Skin epidermis (tissue), 12 donors: Measurements from ENCODE around the gene SNPH.
"Not testable (repeated sequence)": the region's sequence is repeated elsewhere in the genome, so short reads cannot be mapped to it uniquely, and the experiment has no call there.

ENCODE experiments used
- H3K27ac ChIP-seq, 21 experiments: fragments of 200-600 bp; sonication (generic) in 11 of 21; one replicate each; pipeline ENCODE4 v1.5.0; 2020; ENCODE audit warnings: mild to moderate bottlenecking in 3 of 21, inconsistent platforms in 2 of 21, moderate library complexity in 2 of 21
- H3K4me3 ChIP-seq, 7 experiments: fragments of 200-600 bp; sonication (generic) in 2 of 7; one replicate each; pipeline ENCODE4 v1.5.0; 2020; ENCODE audit warnings: inconsistent platforms in 2 of 7, mild to moderate bottlenecking in 2 of 7, moderate library complexity in 1 of 7

SNPH gene

GRCh38 chr20:1332749-1333300, 66.7 kb downstream of the SNPH start:
- H3K27ac ChIP-seq, result peak overlapping the region in 4 of 21 experiments; percentile 12 to 99 (median 23)
- no peak overlapping the region for H3K4me3 ChIP-seq

- Histone ChIP-seq H3K4me3 (no peak overlapping the region), H3K27ac (peak overlapping the region in 3 of 21 experiments; percentile 9 to 33 (median 25))
Observed at GRCh38 chr20:1333462-1334369, 67.6 kb downstream of the SNPH start.

- peak overlapping the region in 3 of 21 experiments; percentile 13 to 21 (median 16) for H3K27ac ChIP-seq
- H3K4me3 ChIP-seq, result no peak overlapping the region
Observed at GRCh38 chr20:1334370-1334731, 68.3 kb downstream of the SNPH start.

GRCh38 chr20:1334761-1335160, 68.7 kb downstream of the SNPH start:
- Histone ChIP-seq H3K4me3 (no peak overlapping the region), H3K27ac (peak overlapping the region in 4 of 21 experiments; percentile 7 to 21 (median 14))

- H3K4me3 ChIP-seq, result no peak overlapping the region
- peak overlapping the region in 13 of 21 experiments; percentile 6 to 78 (median 47) for H3K27ac ChIP-seq
Observed at GRCh38 chr20:1335961-1336698, 70.0 kb downstream of the SNPH start.

GRCh38 chr20:1336699-1337367, 70.7 kb downstream of the SNPH start:
- H3K27ac ChIP-seq, result peak overlapping the region in 12 of 21 experiments; percentile 15 to 78 (median 54)

GRCh38 chr20:1337441-1337840, 71.3 kb downstream of the SNPH start:
- Histone ChIP-seq H3K4me3 (no peak overlapping the region), H3K27ac (peak overlapping the region in 11 of 21 experiments; percentile 17 to 69 (median 51))

More at GRCh38 chr20:1336699-1337367, 70.7 kb downstream of the SNPH start:
- no peak overlapping the region for H3K4me3 ChIP-seq

- Histone ChIP-seq H3K4me3 (no peak overlapping the region), H3K27ac (peak overlapping the region in 10 of 21 experiments; percentile 6 to 69 (median 46))
Observed at GRCh38 chr20:1338096-1338495, 72.0 kb downstream of the SNPH start.

GRCh38 chr20:1338801-1339200, 72.7 kb downstream of the SNPH start:
- no peak overlapping the region for H3K4me3 ChIP-seq
- peak overlapping the region in 2 of 21 experiments; percentile 52 to 63 for H3K27ac ChIP-seq

GRCh38 chr20:1341561-1342265, 75.6 kb downstream of the SNPH start:
- H3K27ac ChIP-seq, result no peak overlapping the region
- no peak overlapping the region for H3K4me3 ChIP-seq

GRCh38 chr20:1343446-1344124, 77.5 kb downstream of the SNPH start:
- H3K27ac ChIP-seq, result not testable (repeated sequence)

GRCh38 chr20:1345030-1345755, 79.1 kb downstream of the SNPH start:
- no peak overlapping the region for H3K4me3 ChIP-seq
- H3K27ac ChIP-seq, result no peak overlapping the region

More at GRCh38 chr20:1343446-1344124, 77.5 kb downstream of the SNPH start:
- not testable (repeated sequence) for H3K4me3 ChIP-seq

GRCh38 chr20:1345756-1346093, 79.6 kb downstream of the SNPH start:
- H3K27ac ChIP-seq, result no peak overlapping the region

GRCh38 chr20:1346315-1346969, 80.3 kb downstream of the SNPH start:
- Histone ChIP-seq H3K27ac (no peak overlapping the region), H3K4me3 (no peak overlapping the region)

More at GRCh38 chr20:1345756-1346093, 79.6 kb downstream of the SNPH start:
- H3K4me3 ChIP-seq, result no peak overlapping the region

- no peak overlapping the region for H3K27ac ChIP-seq
- no peak overlapping the region for H3K4me3 ChIP-seq
Observed at GRCh38 chr20:1353956-1354355, 87.9 kb downstream of the SNPH start.

- peak overlapping the region in 1 of 21 experiments; percentile 27 for H3K27ac ChIP-seq
- no peak overlapping the region for H3K4me3 ChIP-seq
Observed at GRCh38 chr20:1357921-1358671, 92.0 kb downstream of the SNPH start.
